Ovary (tissue), 3 donors: ENCODE data around the gene KRT31.

Source experiments
- CTCF ChIP-seq, 3 donors: fragments of 450-650 bp in 2 of 3; fragments of 200-600 bp in 1 of 3; IDR thresholded peaks; one replicate each; pipeline versions ENCODE4 v1.5.1 to v1.8.0; 2016 to 2022; ENCODE audit warnings: antibody characterized with exemption in 3 of 3, mild to moderate bottlenecking in 1 of 3
- EP300 ChIP-seq: sonication (generic); formaldehyde crosslinking; IDR thresholded peaks from one replicate; pipeline ENCODE4 v1.6.1; 2017; ENCODE audit warnings: antibody characterized with exemption
- POLR2A ChIP-seq: fragments of 450-650 bp; IDR thresholded peaks from one replicate; pipeline ENCODE4 v1.6.1; 2017; ENCODE audit warnings: antibody characterized with exemption, mild to moderate bottlenecking, moderate library complexity
- donor health status: DM: no; HTN: no; CAD: no.

- TF ChIP-seq EP300 (no peak), CTCF (IDR thresholded peaks at IDR 0.05) (no peak), POLR2A (no peak)
Observed at GRCh38 chr17:41360296-41360995, 37.0 kb downstream of the KRT31 start.
